HG03039 (cell line): ENCODE results near the gene PRR29.

Source experiments
- ATAC-seq: cut with Tn5 transposase; IDR thresholded peaks from one replicate; pipeline ENCODE4 v1.9.1; 2021; ENCODE audit warnings: mild to moderate bottlenecking, moderate library complexity; ENCODE audit not compliant: unreplicated experiment

The PRR29 gene

GRCh38 chr17:64039106-64039400, 40.9 kb downstream of the PRR29 start:
- no peak for ATAC-seq

GRCh38 chr17:64040206-64040605, 42.1 kb downstream of the PRR29 start:
- ATAC-seq = no peak

- no peak for ATAC-seq
Measured at GRCh38 chr17:64041912-64042311, 43.8 kb downstream of the PRR29 start.

GRCh38 chr17:64042700-64043485, 44.7 kb downstream of the PRR29 start:
- no peak for ATAC-seq

GRCh38 chr17:64045176-64045575, 47.0 kb downstream of the PRR29 start:
- no peak for ATAC-seq

GRCh38 chr17:64048805-64049204, 50.7 kb downstream of the PRR29 start:
- ATAC-seq = no peak

- ATAC-seq = no peak
Measured at GRCh38 chr17:64051153-64051552, 53.0 kb downstream of the PRR29 start.

- no peak for ATAC-seq
Measured at GRCh38 chr17:64053101-64053500, 55.0 kb downstream of the PRR29 start.
